ENCODE measurements around the gene C6orf163.

GRCh38 chr6:87330961-87331360 is 13.7 kb upstream of the C6orf163 start:
- TF ChIP-seq CTCF (IDR thresholded peaks at IDR 0.05): no peak
- TF ChIP-seq POLR2A (IDR thresholded peaks at IDR 0.05): no peak
- no peak for TF ChIP-seq POLR2AphosphoS5 (IDR thresholded peaks at IDR 0.05)
